Ovary (tissue), 3 donors: ENCODE measurements around the gene MED22.

ENCODE experiments used
- CTCF ChIP-seq, 3 donors: fragments of 450-650 bp in 2 of 3; fragments of 200-600 bp in 1 of 3; IDR thresholded peaks; one replicate each; pipeline versions ENCODE4 v1.5.1 to v1.8.0; 2016 to 2022; ENCODE audit warnings: antibody characterized with exemption in 3 of 3, mild to moderate bottlenecking in 1 of 3
- EP300 ChIP-seq: sonication (generic); formaldehyde crosslinking; IDR thresholded peaks from one replicate; pipeline ENCODE4 v1.6.1; 2017; ENCODE audit warnings: antibody characterized with exemption
- POLR2A ChIP-seq: fragments of 450-650 bp; IDR thresholded peaks from one replicate; pipeline ENCODE4 v1.6.1; 2017; ENCODE audit warnings: antibody characterized with exemption, mild to moderate bottlenecking, moderate library complexity
- donor health status: DM: no; HTN: no; CAD: no.

GRCh38 chr9:133346021-133346785 is 1.7 kb downstream of the MED22 start:
- no peak for TF ChIP-seq POLR2A
- no peak for TF ChIP-seq CTCF (IDR thresholded peaks at IDR 0.05)
- no peak for TF ChIP-seq EP300
